ENCODE results near the gene SPACA7. TPM values are rescaled to one million over a fixed set of nuclear protein-coding genes. Genes with fewer than 3 reads are reported as not detected.

The SPACA7 gene
- total and polyA plus RNA-seq, 10 of the 15 experiments (the other 5 are each of a cell fraction or from before 2014, with no cell fraction given) = not detected

GRCh38 chr13:112330066-112330465 is 46.1 kb upstream of the SPACA7 start (continued):
- TF ChIP-seq MLLT1 (IDR thresholded peaks at IDR 0.05) (no peak), SMAD5 (IDR thresholded peaks at IDR 0.05; ENCODE audit: low read depth) (no peak), SIN3A (IDR thresholded peaks at IDR 0.05; ENCODE audit: low read depth, low read length) (no peak), CREM (IDR thresholded peaks at IDR 0.05; ENCODE audit: low read depth) (no peak), CEBPZ (IDR thresholded peaks at IDR 0.05; ENCODE audit: low read depth, low read length) (no peak), RELB (IDR thresholded peaks at IDR 0.05; ENCODE audit: low read depth) (no peak), RELA (IDR thresholded peaks at IDR 0.05; ENCODE audit: borderline replicate concordance, partially characterized antibody) (no peak)
